VCaP (cell line): ENCODE measurements around the gene DUOXA1.

ENCODE experiments used
- H3K27ac ChIP-seq: fragments of 450-650 bp; 2 replicates; pipeline ENCODE4 v1.5.1; 2017
- TF ChIP-seq, protein P1 (sequence below): fragments of 450-650 bp; conservative IDR thresholded peaks from 2 replicates; pipeline ENCODE4 v1.5.1; 2017; ENCODE audit warnings: mild to moderate bottlenecking, moderate library complexity

The DUOXA1 gene, protein sequence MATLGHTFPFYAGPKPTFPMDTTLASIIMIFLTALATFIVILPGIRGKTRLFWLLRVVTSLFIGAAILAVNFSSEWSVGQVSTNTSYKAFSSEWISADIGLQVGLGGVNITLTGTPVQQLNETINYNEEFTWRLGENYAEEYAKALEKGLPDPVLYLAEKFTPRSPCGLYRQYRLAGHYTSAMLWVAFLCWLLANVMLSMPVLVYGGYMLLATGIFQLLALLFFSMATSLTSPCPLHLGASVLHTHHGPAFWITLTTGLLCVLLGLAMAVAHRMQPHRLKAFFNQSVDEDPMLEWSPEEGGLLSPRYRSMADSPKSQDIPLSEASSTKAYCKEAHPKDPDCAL

DNA sequence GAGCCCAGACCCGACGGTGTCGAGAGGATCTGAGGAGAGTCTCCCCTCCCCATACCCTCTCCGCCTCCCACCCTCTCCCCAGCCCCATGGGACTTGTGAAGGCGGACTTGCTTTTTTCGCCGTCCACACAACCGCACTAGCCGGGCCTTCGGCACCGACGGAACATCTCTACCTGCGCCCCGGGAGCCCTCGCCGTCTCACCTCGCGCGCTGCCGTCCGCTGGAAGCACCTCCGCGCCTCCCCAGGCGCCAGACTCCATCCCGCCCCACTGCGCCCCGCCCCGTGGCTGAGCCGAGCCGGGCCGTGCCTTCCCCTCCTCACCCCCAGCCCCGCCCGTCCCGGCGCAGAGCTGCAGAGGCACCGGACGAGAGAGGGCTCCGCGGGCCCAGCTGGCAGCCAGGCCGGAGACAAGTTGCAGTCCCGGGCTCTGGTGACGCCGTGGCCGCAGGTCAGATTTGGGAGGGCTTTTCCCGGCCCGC lies at the start of gene DUOXA1, which contains the start of gene DUOX1:
Gene DUOXA1, minus strand, starts transcription at position 229 of the 479 bp plus-strand sequence. CDS start 6,865 bp downstream, outside the sequence.
Gene DUOX1, plus strand, starts transcription at position 344 of the 479 bp plus-strand sequence. CDS start 1,973 bp downstream, outside the sequence.
- TF ChIP-seq, protein P1, sequence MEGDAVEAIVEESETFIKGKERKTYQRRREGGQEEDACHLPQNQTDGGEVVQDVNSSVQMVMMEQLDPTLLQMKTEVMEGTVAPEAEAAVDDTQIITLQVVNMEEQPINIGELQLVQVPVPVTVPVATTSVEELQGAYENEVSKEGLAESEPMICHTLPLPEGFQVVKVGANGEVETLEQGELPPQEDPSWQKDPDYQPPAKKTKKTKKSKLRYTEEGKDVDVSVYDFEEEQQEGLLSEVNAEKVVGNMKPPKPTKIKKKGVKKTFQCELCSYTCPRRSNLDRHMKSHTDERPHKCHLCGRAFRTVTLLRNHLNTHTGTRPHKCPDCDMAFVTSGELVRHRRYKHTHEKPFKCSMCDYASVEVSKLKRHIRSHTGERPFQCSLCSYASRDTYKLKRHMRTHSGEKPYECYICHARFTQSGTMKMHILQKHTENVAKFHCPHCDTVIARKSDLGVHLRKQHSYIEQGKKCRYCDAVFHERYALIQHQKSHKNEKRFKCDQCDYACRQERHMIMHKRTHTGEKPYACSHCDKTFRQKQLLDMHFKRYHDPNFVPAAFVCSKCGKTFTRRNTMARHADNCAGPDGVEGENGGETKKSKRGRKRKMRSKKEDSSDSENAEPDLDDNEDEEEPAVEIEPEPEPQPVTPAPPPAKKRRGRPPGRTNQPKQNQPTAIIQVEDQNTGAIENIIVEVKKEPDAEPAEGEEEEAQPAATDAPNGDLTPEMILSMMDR = no peak
- H3K27ac ChIP-seq = no peak within 1 kb of the TSS

DNA sequence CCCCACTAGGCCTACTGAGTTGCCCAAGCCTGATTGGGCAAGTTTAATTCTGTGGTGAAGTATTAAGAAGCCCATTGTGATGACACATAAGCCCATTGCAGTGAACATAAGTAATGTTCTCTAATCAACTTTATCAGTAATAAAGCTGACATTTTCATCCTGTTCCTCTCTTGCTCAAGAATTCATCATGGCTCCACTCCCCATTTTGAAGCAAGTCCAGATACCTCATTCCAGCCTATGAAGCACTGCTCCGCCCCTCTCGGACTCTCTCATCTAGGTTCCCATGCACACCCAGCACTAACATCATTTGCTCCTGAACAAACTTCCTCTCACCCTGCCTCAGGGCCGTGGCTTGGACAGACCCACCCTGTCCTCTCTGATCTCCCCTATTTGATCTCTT lies 47.6 kb upstream of the DUOXA1 start:
- TF ChIP-seq, protein P1 = no peak
- no peak overlapping the region for H3K27ac ChIP-seq

DNA sequence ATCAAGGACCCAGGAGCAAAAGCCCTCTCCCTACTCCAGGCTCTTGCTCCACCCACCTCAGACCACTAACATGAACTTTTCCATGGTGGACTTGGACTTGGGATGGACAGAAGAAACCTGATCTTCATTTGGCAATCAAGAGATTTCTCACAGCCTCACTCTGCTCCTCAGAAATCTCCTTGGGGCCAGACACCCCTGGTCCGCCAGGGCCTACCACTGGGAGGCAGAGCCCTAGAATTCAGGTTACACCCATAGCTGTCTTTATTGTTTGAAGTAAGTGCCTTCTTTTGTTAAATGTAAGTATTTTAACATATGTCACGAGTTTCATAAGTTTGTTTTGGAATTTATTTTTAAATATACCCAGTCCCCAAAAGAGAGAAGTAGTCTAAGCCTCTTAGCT lies 44.9 kb upstream of the DUOXA1 start:
- TF ChIP-seq, protein P1 = no peak
- H3K27ac ChIP-seq = no peak overlapping the region

DNA sequence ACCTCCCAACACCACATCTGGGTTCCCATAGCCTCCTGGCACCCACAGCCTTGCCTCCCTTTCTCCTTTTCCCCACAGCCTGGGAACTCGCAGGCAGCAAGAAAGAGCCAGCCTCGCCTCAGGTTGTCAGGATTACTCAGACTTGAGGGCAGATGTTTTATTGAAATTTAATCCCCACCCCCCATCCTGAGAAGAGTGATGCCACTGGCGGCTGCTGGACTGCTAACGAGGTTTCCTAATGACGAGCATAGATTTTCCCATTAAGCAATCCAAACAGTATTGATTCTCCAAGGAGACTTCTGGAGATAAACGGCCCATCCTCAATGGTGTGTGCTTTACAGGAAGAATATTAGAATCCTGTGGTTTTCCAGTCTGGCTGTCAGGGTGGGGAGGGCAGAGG lies 44.4 kb upstream of the DUOXA1 start:
- TF ChIP-seq, protein P1 = no peak
- H3K27ac ChIP-seq = no peak overlapping the region

DNA sequence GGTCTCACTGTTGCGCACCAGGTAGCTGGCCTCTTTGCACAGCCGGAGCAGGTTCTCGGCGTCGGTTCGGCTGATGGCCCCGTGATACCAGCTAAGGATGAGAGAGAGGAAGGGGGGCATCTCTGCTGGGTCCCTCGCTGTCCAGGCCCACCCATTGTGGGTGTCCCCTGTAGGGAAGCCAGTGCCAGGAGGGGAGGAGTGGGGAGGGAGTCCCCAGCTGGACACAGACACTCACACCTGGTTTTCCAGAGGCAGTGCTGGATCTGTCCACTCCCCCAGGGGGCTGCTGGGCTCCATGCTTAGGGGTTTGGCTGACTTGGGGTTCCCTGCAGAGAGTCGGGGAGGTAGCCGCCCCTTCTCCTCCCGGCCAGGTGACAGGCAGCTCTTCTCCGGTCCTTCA lies 42.2 kb upstream of the DUOXA1 start:
- no peak overlapping the region for H3K27ac ChIP-seq
- TF ChIP-seq, protein P1 = no peak

DNA sequence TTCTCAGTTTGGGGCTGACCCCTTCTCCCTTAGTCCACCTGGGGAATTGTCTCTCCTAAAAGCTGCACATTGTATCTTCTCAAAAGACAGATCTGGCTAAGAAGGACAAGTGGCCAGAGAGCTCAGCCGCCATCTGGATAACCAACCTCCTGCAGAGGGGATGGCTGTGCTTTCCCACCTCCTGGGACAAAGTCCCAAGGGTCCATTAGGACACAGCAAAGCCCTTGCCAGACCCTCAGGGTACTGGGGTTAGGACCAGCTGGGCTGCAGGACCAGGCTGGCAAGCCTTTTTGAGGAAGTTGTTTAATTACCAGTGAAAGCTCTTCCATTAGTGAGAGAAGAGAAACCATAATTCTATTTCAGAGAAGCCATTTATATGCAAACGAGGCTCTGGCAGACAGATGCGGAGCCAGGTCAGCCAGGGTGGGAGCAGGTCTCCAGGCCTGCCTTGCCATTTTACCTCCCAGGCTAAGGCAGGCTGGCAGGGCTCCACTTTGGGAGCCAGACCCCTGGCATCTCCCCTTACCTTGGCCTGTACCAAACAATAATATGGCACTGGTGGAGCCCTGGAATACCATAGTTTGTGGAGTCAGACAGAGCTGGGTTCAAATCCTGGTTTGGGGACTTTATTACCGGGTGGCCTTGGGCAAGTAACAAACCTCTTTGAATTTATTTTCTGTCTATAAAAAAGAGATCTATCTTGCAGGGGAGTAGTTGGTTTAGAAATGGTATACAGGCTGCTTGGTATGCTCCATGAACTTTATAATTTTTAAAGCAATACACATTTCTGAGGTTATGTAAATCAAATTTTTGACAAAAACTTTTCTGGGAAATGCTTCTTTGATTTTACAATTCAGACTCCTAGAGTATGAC lies 40.2 kb upstream of the DUOXA1 start:
- TF ChIP-seq, protein P1 = no peak
- no peak overlapping the region for H3K27ac ChIP-seq
